C4-2B (cell line): ENCODE results near the gene ACSS3.

Source experiments
- CTCF ChIP-seq: fragments of 450-650 bp; conservative IDR thresholded peaks from 2 replicates; pipeline ENCODE4 v1.5.1; 2017; ENCODE audit warnings: mild to moderate bottlenecking
- ZFX ChIP-seq: fragments of 450-650 bp; IDR thresholded peaks from 2 replicates; pipeline ENCODE4 v1.6.1; 2017

GRCh38 chr12:81255456-81255855, 177.6 kb downstream of the ACSS3 start:
- TF ChIP-seq CTCF (no peak), ZFX (no peak)
